Effector memory CD8-positive, alpha-beta T cell (primary cell): Measurements from ENCODE around the gene BCAP31.

Experiments
- ATAC-seq: fragments of 150-1000 bp; cut with Tn5 transposase; replicated peaks from 2 replicates; pipeline ENCODE4 v1.10.0; 2021; ENCODE audit warnings: mild to moderate bottlenecking, moderate library complexity
- DNase-seq, 3 experiments: peaks; one replicate each; pipeline ENCODE4 v3.0.0; 2021
- H3K27ac Mint-ChIP-seq, 2 donors: one replicate each; pipeline ENCODE4 v1.8.0; 2022; ENCODE audit warnings: mild to moderate bottlenecking in 2 of 2, mixed read lengths in 2 of 2, moderate library complexity in 2 of 2
- H3K27me3 Mint-ChIP-seq, 2 donors: one replicate each; pipeline ENCODE4 v1.8.0; 2022; ENCODE audit warnings: mixed read lengths in 2 of 2
- H3K36me3 Mint-ChIP-seq: one replicate; pipeline ENCODE4 v1.8.0; 2022; ENCODE audit warnings: mild to moderate bottlenecking, moderate library complexity, mixed read lengths; ENCODE audit not compliant: insufficient read depth
- H3K4me1 Mint-ChIP-seq, 2 donors: one replicate each; pipeline ENCODE4 v1.8.0; 2022; ENCODE audit warnings: low read depth in 2 of 2, mixed read lengths in 2 of 2
- H3K4me3 Mint-ChIP-seq, 2 donors: one replicate each; pipeline ENCODE4 v1.8.0; 2022; ENCODE audit warnings: mild to moderate bottlenecking in 2 of 2, mixed read lengths in 2 of 2, moderate library complexity in 2 of 2
- H3K9me3 Mint-ChIP-seq, 2 donors: one replicate each; pipeline ENCODE4 v1.8.0; 2022; ENCODE audit warnings: mixed read lengths in 2 of 2

BCAP31 gene

DNA sequence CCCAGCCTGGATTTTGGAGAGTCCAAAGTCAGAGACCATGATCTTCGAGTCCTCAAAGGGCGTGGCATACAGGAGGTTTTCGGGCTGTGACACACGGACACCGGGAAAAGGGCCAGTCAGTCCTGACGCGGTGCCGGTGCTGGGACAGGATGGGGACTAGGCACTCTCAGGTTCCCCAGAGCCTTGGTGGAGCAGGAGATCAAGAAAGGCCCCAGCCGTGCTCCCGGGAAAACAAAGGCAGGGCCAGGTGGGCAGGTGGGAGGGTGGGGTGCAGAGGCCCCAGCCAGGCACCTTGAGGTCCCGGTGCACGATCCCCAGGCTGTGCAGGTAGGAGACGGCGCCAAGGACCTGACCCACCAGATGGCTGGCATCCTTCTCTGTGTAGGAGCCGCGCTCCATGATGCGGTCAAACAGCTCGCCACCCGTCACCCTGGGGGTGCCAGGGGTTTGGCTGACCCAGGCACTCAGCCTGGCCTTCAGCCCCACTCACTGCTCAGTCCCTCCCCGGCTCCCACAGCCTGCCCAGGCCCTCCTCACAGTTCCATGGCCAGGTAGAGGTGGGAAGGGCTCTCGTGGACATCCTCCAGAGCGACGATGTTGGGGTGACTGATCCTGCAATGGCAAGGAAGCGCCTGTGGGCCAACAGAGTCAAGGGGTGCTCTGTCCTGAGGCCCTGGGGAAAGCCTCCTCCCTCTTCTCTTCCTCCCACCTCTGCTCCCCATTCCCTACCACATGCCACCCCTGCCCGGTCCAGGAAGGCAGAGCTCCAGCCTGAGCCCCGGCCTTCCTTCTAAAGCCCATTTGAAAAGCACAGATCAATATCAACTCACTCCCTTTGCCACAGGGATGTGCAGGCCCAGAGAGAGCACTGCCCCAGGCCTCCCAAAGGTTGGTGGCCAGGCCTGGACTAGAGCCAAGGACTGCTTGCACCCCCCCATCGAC, 52.3 kb downstream of the BCAP31 start:
- peaks cover 6 to 8% of the 10 kb centered on the region in 2 donors for H3K4me1 Mint-ChIP-seq
- H3K36me3 Mint-ChIP-seq, result peaks cover 2% of the 10 kb centered on the region
- no peak overlapping the region for H3K4me3 Mint-ChIP-seq
- no peak for ATAC-seq
- DNase-seq, result no peak
- no peaks in the 10 kb centered on the region for H3K9me3 Mint-ChIP-seq
- H3K27me3 Mint-ChIP-seq, result peaks cover 31 to 43% of the 10 kb centered on the region in 2 donors
- H3K27ac Mint-ChIP-seq, result no peak overlapping the region

GRCh38 chrX:153670748-153671588, 53.2 kb downstream of the BCAP31 start:
- no peaks in the 10 kb centered on the region for H3K9me3 Mint-ChIP-seq
- no peak for ATAC-seq
- DNase-seq, result no peak
- peaks cover 6 to 8% of the 10 kb centered on the region in 2 donors for H3K4me1 Mint-ChIP-seq
- H3K27ac Mint-ChIP-seq, result no peak overlapping the region
- no peak overlapping the region for H3K4me3 Mint-ChIP-seq
- peaks cover 2% of the 10 kb centered on the region for H3K36me3 Mint-ChIP-seq
- peaks cover 31 to 48% of the 10 kb centered on the region in 2 donors for H3K27me3 Mint-ChIP-seq

DNA sequence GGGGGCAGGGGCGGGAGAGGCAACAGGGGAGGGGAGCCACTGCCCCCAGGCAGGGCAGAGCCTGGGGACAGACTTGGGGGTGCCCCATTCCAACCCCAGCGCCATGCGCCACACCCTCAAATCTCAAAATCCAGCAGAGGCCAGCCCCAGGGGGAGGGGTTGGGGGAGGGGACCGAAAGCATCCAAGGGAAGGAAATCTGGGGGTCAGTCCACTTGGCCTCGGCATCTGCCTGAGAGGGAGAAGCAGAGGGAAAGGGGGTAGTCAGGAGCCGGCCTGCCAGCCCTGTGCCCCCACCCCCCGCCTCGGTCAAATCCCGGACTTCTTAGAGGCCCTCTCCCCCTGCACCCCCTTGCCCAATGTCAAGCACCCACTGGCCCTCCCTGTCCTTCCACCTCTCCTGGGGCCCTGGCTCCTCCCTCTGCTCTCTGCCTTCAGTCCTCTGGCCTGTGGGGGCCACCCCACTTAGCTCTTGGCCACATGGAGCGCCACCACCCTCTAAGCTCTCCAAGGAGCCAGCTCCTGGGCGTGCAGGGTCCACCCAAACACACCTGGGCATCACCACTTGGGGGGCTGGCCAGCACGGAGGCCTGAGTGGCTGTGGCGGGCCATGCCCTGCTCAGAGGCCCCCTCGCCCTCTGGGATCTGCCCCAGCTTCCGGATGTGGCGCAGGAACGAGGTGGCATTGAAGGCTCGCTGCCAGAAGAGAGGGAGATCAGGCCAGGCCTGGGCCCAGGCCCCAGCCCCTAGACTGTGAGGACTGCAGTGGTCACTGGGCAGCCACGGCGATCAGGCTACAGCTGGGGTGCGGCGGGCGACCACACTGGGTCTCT, 54.1 kb downstream of the BCAP31 start:
- Mint-ChIP-seq H3K9me3 (no peaks in the 10 kb centered on the region), H3K36me3 (peaks cover 2% of the 10 kb centered on the region), H3K4me1 (peaks cover 6 to 8% of the 10 kb centered on the region in 2 donors), H3K27ac (no peak overlapping the region), H3K27me3 (peaks cover 30 to 51% of the 10 kb centered on the region in 2 donors), H3K4me3 (no peak overlapping the region)
- ATAC-seq (no peak), DNase-seq (no peak)

DNA sequence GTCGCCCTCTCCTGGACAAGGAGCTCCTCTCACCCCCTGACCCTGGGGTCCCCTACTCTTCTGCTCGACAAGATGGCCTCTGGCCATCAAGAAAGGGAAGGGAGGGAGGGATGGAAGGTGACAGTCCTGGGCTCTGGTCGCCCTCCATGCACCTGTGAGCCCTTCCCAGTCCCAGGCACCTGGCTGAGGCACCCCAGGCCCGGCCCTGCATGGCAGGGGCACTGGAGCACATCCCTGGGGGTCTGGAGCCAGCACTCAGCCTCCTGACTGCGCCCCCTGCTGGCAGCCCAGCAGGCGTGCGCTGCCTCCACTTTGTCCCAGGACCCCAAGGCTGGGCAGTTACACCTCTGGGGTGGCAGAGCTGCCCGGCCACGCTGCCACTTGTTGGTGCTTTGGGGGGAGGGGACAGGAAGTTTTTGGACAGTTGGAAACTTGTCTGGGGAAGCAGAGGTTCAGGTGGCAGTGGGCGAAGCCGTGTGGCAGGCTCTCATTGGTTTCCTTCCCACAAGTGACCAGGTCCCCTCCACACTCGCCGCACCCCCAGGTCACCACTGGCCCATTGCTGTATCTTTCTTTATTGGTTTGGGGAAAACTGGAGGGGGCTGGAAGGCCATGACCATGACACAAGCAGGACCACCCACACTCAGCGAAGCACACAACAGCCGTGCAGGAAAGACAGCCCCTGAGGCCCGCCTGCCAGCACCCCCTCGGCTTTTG, 54.9 kb downstream of the BCAP31 start:
- Mint-ChIP-seq H3K27me3 (peaks cover 23 to 43% of the 10 kb centered on the region in 2 donors), H3K4me1 (peaks cover 6 to 8% of the 10 kb centered on the region in 2 donors), H3K36me3 (peaks cover 2% of the 10 kb centered on the region), H3K4me3 (no peak overlapping the region), H3K9me3 (no peaks in the 10 kb centered on the region), H3K27ac (no peak overlapping the region)
- peak; percentile 33 to 34 (median 33) for DNase-seq
- ATAC-seq, result peak; percentile 52

DNA sequence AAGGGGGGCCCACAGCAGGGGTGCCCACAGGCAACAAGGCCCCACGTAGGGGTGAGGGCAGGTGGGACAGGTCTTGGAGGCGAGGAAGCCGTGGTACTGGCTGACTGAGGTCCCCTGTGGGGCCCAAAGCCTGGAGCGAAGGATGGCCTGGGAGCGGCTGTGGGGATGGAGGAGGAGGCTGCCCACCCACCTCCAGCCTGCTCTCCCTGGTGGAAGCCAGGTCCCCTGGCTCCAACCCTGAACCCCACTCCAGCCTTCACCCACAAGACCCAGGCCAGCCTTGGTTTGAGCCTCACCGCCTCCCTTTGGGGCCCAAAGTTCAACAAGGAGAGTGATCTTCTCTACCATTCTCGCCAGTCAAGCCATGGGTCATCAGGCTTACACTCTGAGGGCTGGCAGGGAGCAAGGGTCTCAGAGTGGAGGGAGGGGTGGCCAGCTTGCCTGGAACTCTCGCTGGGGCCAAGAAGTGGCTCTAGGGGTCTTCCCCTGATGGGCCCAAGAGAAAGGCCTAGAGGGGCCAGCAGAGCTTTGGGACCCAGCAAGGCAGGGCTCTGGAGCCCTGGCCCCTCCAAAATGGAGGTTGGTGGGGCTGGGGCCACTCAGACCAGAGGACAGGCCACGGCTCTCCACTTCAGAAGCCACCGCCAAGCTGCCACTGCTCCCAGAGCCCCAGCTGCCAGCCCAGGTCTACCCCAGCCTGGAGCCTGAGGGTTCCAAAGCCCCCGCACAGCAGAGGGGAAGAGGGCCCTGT, 55.6 kb downstream of the BCAP31 start:
- Mint-ChIP-seq H3K4me3 (no peak overlapping the region), H3K36me3 (peaks cover 2% of the 10 kb centered on the region), H3K4me1 (peaks cover 6 to 8% of the 10 kb centered on the region in 2 donors), H3K27ac (no peak overlapping the region), H3K9me3 (no peaks in the 10 kb centered on the region), H3K27me3 (peaks cover 18 to 37% of the 10 kb centered on the region in 2 donors)
- no peak for ATAC-seq
- DNase-seq, result no peak

DNA sequence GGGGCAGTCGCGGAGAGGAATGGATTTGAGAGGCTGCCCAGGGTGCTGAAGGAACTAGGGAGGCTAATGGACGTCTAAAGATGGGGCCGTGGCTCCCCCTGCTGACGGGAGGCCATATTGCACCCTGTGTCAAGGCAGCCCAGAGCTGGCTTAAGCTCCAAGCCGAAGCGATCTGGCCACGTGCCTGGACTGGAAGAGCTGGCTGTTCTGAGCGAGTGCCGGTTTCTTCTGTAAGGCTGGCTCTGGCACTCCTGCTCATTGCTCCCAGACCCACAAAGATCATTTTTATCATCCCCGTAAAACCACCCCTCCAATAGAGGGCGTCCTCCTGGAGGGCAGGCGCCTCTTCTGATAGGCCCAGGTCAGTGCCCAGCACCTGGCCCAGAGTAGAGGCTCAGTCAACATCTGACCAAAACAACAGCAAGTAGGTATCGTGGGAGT, 56.2 kb downstream of the BCAP31 start:
- H3K27me3 Mint-ChIP-seq, result peaks cover 16 to 34% of the 10 kb centered on the region in 2 donors

GRCh38 chrX:153667281-153667955, 56.8 kb downstream of the BCAP31 start:
- Mint-ChIP-seq H3K4me3 (peak overlapping the region; percentile 72 to 76), H3K9me3 (no peaks in the 10 kb centered on the region), H3K36me3 (peaks cover 2% of the 10 kb centered on the region), H3K27ac (peak overlapping the region in 1 of 2 donors; percentile 41), H3K27me3 (peaks cover 11 to 29% of the 10 kb centered on the region in 2 donors), H3K4me1 (peaks cover 6% of the 10 kb centered on the region in 2 donors)
- ATAC-seq (no peak), DNase-seq (no peak)

More for the DNA sequence above, 56.2 kb downstream of the BCAP31 start:
- H3K4me1 Mint-ChIP-seq, result peaks cover 6 to 8% of the 10 kb centered on the region in 2 donors
- H3K9me3 Mint-ChIP-seq, result no peaks in the 10 kb centered on the region
- H3K27ac Mint-ChIP-seq, result peak overlapping the region in 1 of 2 donors; percentile 41
- peaks cover 2% of the 10 kb centered on the region for H3K36me3 Mint-ChIP-seq
- peak overlapping the region; percentile 72 to 76 for H3K4me3 Mint-ChIP-seq
- ATAC-seq (peak; percentile 93), DNase-seq (peak; percentile 66 to 75 (median 75))

DNA sequence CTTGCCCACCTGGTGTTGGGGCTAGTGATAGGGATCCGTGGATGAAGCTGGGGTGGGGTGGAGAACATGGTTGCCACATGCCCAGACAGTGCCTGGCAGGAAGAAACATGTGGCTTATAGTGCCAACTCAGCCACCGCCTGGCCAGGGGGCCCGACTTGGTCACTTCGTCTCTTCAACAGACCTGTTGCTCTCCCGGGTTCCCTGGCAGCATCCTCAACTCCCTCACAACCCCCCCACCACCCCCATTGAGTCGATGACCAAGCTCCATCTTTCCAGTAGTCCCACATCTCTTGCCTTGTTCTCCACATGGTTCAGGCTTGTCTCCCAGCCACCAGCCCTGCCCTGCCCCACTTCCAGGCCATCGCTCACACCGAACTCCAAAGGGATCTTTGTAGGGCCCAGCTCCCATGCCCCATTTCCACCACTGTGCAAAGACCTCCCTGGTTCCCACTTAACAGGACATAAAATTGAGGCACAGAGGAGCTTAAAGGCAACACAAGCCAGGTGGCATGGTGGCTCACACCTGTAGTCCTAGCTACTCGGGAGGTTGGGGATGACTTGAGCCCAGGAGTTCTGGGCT, 58.4 kb downstream of the BCAP31 start:
- H3K27me3 Mint-ChIP-seq, result peaks cover 11 to 30% of the 10 kb centered on the region in 2 donors
- DNase-seq (no peak), ATAC-seq (no peak)
- H3K9me3 Mint-ChIP-seq, result no peaks in the 10 kb centered on the region
- peaks cover 6% of the 10 kb centered on the region in 2 donors for H3K4me1 Mint-ChIP-seq
- no peak overlapping the region for H3K4me3 Mint-ChIP-seq
- no peak overlapping the region for H3K27ac Mint-ChIP-seq
- H3K36me3 Mint-ChIP-seq, result peaks cover 2% of the 10 kb centered on the region

DNA sequence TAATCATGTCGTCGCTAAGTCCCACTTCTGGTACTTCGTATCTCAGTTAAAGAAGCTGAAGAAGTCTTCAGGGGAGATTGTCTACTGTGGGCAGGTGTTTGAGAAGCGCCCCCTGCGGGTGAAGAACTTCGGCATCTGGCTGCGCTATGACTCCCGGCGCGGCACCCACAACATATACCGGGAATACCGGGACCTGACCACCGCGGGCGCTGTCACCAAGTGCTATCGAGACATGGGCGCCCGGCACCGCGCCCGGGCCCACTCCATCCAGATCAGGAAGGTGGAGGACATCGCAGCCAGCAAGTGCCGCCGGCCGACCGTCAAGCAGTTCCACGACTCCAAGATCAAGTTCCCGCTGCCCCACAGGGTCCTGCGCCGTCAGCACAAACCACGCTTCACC, 61.9 kb downstream of the BCAP31 start:
- peak; percentile 36 to 50 (median 48) for DNase-seq

DNA sequence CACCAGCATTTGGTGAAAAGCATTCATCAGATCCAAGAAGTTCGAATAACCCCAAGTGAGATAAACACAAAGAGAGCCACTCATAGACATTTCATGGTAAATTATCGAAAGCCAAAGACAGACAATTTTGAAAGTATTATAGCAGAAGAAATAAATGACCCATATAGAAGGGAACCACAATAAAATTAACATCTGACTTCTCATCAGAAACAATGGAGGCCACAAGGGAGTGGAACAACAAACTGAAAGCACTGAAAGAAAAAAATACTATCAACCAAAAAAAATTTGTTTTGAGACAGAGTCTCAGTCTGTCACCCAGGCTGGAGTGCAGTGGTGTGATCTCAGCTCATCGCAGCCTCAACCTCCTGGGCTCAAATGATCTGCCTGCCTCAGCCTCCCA, 64.9 kb downstream of the BCAP31 start:
- no peaks in the 10 kb centered on the region for H3K9me3 Mint-ChIP-seq
- no peaks in the 10 kb centered on the region for H3K36me3 Mint-ChIP-seq
- H3K4me3 Mint-ChIP-seq, result no peak overlapping the region
- H3K27ac Mint-ChIP-seq, result no peak overlapping the region
- H3K4me1 Mint-ChIP-seq, result no peaks in the 10 kb centered on the region
- peaks cover 6 to 36% of the 10 kb centered on the region in 2 donors for H3K27me3 Mint-ChIP-seq
- ATAC-seq (no peak), DNase-seq (no peak)

More for the DNA sequence above, 61.9 kb downstream of the BCAP31 start:
- peaks cover 6 to 35% of the 10 kb centered on the region in 2 donors for H3K27me3 Mint-ChIP-seq
- H3K36me3 Mint-ChIP-seq, result peaks cover 2% of the 10 kb centered on the region
- no peak for ATAC-seq
- no peaks in the 10 kb centered on the region for H3K4me1 Mint-ChIP-seq
- peak overlapping the region; percentile 20 to 45 for H3K4me3 Mint-ChIP-seq
- no peak overlapping the region for H3K27ac Mint-ChIP-seq
- H3K9me3 Mint-ChIP-seq, result no peaks in the 10 kb centered on the region

- Mint-ChIP-seq H3K36me3 (no peaks in the 10 kb centered on the region), H3K27me3 (peaks cover 6 to 36% of the 10 kb centered on the region in 2 donors), H3K4me3 (no peak overlapping the region), H3K27ac (no peak overlapping the region), H3K4me1 (no peaks in the 10 kb centered on the region), H3K9me3 (no peaks in the 10 kb centered on the region)
- DNase-seq (no peak), ATAC-seq (no peak)
Observed at GRCh38 chrX:153657161-153657560, 67.0 kb downstream of the BCAP31 start.
